ENCODE data around the gene ZNF487. TPM values are rescaled to one million over a fixed set of nuclear protein-coding genes. Genes with fewer than 3 reads are reported as not detected.
A peak's percentile ranks its signal among the peaks of the same experiment; 100 is the strongest.

Gene ZNF487
- total RNA-seq, 1 donor from 2014 or later: 1.9 TPM

- TF ChIP-seq CTCF (IDR thresholded peaks at IDR 0.05; ENCODE audit: insufficient read depth, low read length, poor library complexity, severe bottlenecking): no peak
- Histone ChIP-seq H3K4me3 (ENCODE audit: low read depth, low read length) (no peak overlapping the region), H3K27me3 (ENCODE audit: control insufficient read depth, insufficient read depth, low read length) (no peaks in the 10 kb centered on the region), H3K36me3 (ENCODE audit: control insufficient read depth, insufficient read depth, low read length) (no peaks in the 10 kb centered on the region)
- DNase-seq (ENCODE audit: low read depth): no peak
Measured at GRCh38 chr10:43415544-43415943, 21.4 kb upstream of the ZNF487 start.

GRCh38 chr10:43417950-43418768 is 18.8 kb upstream of the ZNF487 start:
- DNase-seq (ENCODE audit: low read depth): no peak
- no peaks in the 10 kb centered on the region for H3K27me3 ChIP-seq (ENCODE audit: control insufficient read depth, insufficient read depth, low read length)

GRCh38 chr10:43419997-43420368 is 16.9 kb upstream of the ZNF487 start:
- TF ChIP-seq CTCF (IDR thresholded peaks at IDR 0.05; ENCODE audit: insufficient read depth, low read length, poor library complexity, severe bottlenecking): no peak
- peak overlapping the region; percentile 6 for H3K4me3 ChIP-seq (ENCODE audit: low read depth, low read length)
- no peak for DNase-seq (ENCODE audit: low read depth)
- no peaks in the 10 kb centered on the region for H3K27me3 ChIP-seq (ENCODE audit: control insufficient read depth, insufficient read depth, low read length)
- H3K36me3 ChIP-seq (ENCODE audit: control insufficient read depth, insufficient read depth, low read length): no peaks in the 10 kb centered on the region

More at GRCh38 chr10:43417950-43418768, 18.8 kb upstream of the ZNF487 start:
- Histone ChIP-seq H3K36me3 (ENCODE audit: control insufficient read depth, insufficient read depth, low read length) (no peaks in the 10 kb centered on the region), H3K4me3 (ENCODE audit: low read depth, low read length) (no peak overlapping the region)
- no peak for TF ChIP-seq CTCF (IDR thresholded peaks at IDR 0.05; ENCODE audit: insufficient read depth, low read length, poor library complexity, severe bottlenecking)

- no peaks in the 10 kb centered on the region for H3K36me3 ChIP-seq (ENCODE audit: control insufficient read depth, insufficient read depth, low read length)
- DNase-seq (ENCODE audit: low read depth): no peak
- peak; percentile 31 for TF ChIP-seq CTCF (IDR thresholded peaks at IDR 0.05; ENCODE audit: insufficient read depth, low read length, poor library complexity, severe bottlenecking)
- H3K27me3 ChIP-seq (ENCODE audit: control insufficient read depth, insufficient read depth, low read length): no peaks in the 10 kb centered on the region
- peak overlapping the region; percentile 45 for H3K4me3 ChIP-seq (ENCODE audit: low read depth, low read length)
Measured at GRCh38 chr10:43420369-43421200, 16.3 kb upstream of the ZNF487 start.

GRCh38 chr10:43421201-43421507 is 15.8 kb upstream of the ZNF487 start:
- DNase-seq (ENCODE audit: low read depth): no peak
- Histone ChIP-seq H3K27me3 (ENCODE audit: control insufficient read depth, insufficient read depth, low read length) (no peaks in the 10 kb centered on the region), H3K4me3 (ENCODE audit: low read depth, low read length) (peak overlapping the region; percentile 45), H3K36me3 (ENCODE audit: control insufficient read depth, insufficient read depth, low read length) (no peaks in the 10 kb centered on the region)
- no peak for TF ChIP-seq CTCF (IDR thresholded peaks at IDR 0.05; ENCODE audit: insufficient read depth, low read length, poor library complexity, severe bottlenecking)

Measured in kidney epithelial cell (primary cell).